LNCAP (cell line): ENCODE data around the gene SMIM10L1.

ENCODE experiments used
- TF ChIP-seq, protein P1 (sequence below): fragments of 450-650 bp; IDR thresholded peaks from 2 replicates; pipeline ENCODE4 v1.5.1; 2017; ENCODE audit warnings: mild to moderate bottlenecking

SMIM10L1 gene

DNA sequence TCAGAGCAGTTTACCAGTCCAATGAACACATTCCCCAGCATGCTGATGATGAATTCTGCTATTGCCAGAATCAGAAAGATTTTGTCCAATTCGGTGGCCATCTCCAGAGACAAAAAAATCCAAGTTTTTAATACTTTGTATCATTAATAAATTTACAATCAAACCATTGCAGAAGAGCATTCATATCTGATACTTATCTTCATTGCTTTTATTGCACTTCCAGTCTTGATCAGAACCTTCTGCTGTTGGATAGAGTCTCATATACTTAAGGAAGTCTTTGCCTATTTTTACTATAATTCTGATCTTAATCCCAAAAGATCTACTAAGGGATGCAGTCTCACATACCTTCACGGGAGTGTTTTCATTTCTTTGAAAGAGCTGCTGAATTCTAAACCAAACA is 15.8 kb downstream of the SMIM10L1 start, which contains the start of gene TAS2R42:
Gene TAS2R42, minus strand, starts transcription at position 101 of the 400 bp plus-strand sequence. Its CDS starts 0 bp downstream, at position 101.
- TF ChIP-seq, protein P1, sequence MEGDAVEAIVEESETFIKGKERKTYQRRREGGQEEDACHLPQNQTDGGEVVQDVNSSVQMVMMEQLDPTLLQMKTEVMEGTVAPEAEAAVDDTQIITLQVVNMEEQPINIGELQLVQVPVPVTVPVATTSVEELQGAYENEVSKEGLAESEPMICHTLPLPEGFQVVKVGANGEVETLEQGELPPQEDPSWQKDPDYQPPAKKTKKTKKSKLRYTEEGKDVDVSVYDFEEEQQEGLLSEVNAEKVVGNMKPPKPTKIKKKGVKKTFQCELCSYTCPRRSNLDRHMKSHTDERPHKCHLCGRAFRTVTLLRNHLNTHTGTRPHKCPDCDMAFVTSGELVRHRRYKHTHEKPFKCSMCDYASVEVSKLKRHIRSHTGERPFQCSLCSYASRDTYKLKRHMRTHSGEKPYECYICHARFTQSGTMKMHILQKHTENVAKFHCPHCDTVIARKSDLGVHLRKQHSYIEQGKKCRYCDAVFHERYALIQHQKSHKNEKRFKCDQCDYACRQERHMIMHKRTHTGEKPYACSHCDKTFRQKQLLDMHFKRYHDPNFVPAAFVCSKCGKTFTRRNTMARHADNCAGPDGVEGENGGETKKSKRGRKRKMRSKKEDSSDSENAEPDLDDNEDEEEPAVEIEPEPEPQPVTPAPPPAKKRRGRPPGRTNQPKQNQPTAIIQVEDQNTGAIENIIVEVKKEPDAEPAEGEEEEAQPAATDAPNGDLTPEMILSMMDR, result no peak

DNA sequence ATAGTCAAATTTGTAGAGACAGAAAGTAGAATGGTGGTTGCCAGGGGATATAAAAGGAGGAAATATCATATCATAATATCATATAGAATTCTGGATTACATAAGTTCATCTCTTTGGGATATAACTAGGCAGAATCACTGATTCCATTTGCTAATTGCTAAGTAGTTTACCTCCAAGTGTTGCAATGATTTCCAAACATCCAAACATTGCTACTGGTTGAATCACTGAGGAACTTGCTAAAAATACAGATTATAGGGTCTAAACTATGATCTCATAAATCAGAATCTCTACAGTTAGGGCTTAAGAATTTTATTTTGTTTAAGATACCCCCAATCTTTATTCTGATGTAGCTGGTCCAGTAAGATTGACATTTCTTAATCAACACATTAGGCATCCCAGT is 31.8 kb downstream of the SMIM10L1 start:
- TF ChIP-seq, protein P1, result no peak

DNA sequence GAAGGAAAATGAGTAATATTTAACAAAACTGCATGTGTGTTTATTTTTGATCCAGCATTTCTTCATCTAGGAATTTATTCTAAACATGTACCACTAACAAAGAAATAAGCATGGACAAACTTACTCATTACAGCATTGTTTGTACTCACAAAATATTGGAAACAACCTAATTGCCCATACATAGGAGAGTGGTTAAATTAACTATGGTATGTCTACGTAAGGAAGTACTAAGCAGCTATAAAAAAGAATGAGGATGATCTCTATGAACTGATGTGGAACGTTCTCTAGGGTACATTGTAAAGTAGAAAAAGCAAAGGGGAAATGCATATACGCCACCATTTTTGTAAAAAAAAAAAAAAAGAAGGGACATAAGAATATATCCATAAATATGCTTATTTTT is 33.2 kb downstream of the SMIM10L1 start:
- TF ChIP-seq, protein P1, result no peak

DNA sequence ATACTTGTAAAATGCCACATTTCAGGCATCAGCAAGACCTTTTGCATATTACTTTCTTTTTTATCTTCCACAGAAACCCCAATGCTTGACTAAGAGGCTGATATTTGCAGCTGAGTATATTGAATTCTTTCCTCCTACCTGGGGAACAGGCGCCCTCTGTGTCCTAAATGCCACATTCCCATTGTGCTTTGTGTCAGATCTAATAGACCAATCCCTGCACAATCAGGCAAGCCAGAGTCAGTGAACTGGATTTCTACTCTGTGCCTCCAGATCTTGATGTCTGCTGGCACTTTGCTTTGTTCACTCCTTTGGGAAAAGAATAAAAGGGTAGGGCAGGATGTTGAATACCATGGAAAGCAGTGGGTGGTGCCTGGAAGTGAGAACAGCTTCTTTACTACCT is 38.1 kb downstream of the SMIM10L1 start:
- TF ChIP-seq, protein P1, result no peak
